ENCODE data around the gene PEPD.

Gene PEPD

DNA sequence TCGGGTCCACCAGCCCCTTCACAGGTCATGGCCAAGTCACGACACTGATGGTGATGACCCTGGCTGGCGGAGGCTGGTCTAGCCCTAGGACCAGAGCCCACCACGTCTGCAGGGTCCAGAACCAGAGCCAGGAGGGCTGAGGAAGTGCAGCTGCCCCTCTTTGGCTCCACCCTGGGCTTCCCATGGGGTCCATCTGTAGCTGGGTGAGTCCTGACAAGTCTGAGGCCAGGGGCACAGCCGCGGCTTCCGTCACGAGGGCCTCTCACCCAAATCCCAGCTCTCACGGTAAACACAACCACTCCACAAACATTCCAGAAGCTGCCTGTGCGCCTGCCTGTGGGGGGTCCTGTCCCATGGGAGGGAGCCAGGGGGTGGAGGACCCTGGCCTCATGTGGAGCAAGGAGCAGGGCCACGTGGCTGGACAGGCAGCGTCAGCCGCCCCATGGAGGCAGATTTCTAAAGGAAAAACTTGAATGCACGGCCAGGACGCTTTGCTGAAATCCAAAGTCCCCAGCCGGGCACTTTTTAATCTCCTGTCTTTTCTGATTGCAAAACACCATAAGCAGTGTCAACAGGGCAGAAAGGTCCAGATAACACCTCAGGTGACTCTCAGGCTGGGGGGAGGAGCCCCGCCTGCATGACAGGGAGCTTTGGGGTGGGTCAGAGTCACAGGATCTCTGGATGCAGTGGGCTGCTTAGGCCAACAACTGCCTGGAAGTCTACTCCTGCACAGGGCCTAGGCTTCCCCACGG, 118.2 kb downstream of the PEPD start:
- no peak for DNase-seq

DNA sequence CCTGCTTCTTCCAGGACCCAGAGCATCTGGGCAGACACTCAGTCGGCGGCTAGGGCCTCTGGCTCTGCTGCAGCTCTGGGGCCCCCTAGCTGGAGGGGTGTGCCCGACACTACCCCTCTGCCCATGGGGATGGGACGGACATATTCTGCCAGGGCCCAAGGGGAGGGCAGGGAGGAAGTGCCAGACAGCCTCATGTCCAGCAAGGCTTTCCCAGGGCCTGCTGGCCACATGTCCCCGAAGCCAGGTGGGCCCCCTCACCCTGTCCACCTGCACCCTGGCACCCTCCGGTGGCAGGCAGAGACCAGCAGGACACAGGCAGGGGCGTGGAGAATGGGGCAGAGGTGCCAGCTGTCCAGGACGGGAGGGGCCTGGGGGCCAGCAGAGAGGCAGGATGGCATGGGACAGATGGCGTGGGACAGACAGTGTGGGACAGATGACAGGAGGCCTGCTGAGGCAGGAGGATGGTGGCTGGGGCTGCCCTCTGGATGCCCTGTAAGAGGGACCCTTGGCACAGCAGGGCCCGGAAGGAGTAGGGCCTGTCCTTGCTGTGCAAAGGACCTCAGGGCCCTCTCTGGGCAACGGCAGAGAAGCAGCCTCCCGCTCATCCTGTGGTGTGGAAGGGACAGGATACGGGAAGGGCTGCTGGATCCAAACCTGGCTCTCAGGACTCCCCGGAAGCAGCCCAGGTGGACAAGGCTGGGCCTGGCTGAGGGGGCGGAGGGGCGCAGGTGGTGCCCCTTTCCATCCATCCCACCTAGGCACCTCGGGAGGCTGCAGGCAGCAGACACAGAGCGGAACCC, 119.0 kb downstream of the PEPD start:
- DNase-seq: no peak

DNA sequence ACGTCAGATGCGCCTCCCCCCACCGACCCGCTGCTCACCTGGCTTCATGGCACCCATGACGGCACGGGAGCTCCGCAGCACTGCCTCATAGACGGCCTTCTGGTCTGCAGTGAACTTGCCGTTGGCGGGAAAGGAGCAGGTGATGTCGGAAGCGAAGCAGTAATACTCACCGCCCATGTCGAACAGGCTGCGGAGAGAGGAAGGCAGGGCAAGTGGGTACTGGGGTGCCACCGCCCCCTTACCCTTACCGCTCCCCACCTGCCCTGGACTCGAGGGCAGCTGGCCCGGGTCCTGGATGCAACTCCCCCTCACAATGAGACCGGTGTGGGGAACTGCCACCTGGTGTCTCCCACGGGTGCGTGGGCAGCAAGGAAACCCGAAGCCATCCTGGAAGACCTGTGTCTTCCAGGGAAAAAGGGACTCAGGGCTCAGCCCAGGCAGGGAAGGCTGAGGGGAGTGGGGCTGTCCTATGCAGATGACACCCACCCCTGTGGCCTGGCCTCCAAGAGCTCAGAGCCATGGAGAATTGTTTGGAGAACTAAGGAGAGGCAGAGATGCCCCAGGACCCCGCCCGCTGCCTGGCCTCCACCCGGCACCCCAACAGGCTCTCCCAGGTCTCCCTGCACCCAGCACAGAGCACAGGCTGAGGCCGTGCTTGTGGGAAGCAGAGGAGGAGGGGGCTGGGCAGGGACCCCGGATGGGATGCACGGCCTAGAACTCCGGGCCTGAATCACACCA, 119.7 kb downstream of the PEPD start:
- no peak for DNase-seq

DNA sequence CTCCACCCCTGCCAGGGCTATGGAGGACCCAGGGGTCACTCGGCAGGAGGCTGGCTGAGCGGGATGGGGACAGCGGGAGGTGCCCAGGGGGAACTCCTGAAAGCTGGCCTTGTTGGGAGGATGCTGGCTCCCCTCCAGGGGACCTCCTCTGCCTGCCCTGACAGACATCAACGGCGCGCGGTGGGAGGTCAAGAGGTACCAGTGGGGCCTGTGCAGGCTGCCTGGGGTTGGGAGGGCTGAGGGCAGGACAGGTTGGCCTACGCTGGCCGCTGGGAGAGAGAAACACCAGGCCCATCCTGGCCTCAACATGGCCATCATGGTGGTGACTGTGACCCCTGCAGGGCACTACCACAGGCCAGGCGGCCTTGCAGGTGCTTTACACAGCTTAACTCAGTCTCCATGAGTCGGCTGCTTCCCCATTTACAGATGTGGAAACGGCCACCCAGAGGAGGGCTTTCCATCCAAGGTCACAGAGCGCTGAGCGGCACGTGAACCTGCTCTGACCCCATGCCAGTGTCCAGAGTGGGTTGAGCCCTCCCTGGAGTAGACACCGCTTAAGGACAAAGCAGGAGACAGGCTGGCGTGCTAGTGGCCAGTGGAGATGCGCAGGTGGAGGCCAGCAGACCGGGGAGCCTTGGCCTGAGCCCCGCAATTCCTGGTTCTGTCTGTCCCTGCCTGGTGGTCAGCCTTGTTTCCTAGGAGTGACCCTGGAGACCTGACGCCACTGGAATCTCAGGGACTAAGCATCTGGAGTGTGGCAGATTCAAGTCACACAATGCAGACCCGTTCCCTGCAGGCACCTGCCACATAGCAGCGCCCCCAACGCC, 120.5 kb downstream of the PEPD start:
- DNase-seq: no peak

DNA sequence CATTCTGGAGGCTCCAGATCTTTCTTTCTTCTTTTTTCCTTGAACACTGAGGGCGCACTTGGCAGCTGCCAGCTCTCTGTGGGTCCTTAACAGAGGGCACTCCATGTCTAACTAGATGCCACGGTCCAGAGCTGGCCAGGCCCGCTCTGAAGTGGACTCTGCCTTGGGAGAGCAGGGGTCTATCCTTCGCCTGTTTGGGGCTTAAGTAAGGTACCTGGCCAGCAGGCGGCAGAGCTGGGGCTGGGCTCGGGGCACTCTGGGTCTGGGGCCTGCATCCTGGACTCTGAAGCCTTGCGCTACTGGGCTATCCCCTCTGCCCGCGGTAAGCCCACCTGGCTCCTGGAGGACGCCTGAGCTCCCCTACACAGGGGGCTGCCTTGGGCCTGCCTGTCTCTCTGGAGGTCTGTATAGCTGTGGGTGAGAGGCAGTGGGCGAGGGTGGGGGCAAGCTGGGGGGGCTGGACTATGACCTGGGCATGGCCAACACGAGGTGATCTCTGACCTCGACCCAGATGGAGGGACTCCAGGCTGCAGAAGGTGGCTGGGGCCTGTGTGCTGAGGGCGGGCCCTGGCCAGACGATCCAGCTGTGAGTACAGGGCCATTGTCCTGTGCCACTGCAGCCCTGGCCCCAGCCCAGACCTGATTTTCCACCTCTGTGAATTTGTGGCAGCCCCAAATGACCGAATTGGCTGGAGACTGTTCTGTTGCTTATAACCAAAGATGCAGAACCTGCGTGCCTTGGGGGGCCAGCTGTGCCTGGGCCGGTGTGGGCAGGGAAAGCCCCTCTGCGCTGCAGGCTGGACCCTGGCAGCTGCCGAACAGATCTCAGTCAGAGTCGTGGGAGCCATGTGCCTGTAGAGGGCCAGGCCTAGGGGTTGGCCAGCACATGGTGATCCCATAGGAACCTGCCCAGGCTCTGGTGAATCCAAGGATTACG, 121.6 kb downstream of the PEPD start:
- no peak for DNase-seq

DNA sequence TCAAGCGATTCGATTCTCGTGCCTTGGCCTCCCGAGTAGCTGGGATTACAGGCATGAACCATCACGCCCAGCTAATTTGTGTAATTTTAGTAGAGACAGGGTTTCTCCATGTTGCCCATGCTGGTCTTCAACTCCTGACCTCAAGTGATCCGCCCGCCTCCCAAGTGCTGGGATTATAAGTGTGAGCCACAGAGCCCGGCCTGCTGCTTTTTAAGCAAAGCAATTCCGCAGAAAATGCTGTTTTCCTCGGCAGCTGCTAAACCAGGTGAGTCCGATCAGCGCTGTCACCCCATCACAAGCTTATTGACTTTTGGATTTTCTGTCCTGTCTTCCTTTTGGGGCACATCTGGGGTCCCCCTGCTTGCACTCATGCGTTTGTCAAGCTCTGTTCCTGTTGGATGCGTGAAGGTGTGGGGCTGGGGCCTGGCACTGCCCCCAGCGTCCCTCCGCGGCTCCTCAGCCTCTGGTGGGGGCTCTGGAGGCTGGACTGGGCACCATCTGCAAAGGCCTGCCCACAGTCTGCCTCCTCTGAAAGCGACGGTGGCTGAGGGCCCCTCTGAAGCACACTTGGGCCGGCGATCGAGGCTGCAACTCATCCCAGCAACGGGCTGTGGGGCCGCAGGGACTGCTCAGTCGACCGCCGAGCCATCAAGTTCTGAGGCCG, 122.4 kb downstream of the PEPD start:
- no peak for DNase-seq

DNA sequence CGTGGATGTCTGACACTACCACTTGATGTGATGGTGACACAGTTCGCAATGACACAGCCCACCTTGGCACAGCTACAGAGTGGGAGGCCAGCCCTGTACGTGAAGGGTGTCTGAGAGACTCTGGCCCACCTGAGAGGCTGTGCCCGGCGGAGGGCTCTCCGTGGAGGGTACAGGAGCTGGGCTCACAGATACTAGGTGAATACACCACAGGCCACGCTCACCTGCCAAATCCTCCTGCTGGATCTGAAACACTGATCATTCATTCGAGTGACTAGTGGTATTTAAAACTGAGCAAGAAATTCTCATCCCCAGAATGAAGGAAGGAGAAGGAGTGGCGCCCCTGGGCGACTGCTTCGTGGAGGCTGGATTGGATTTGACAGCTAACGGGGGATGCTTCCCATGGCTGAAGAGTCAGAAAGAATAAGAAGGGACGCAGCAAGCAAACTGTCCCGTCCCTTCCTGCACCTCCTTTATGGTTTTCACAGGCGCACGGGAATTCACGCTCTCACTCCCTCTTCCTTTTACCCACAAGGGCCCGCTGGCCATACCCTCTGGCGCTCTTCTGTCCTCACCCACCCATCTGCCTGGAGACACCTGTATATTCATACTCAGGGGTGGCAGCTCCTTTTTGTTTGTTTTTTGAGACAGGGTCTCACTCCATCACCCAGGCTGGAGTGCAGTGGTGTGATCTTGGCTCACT, 123.1 kb downstream of the PEPD start:
- DNase-seq: no peak

DNA sequence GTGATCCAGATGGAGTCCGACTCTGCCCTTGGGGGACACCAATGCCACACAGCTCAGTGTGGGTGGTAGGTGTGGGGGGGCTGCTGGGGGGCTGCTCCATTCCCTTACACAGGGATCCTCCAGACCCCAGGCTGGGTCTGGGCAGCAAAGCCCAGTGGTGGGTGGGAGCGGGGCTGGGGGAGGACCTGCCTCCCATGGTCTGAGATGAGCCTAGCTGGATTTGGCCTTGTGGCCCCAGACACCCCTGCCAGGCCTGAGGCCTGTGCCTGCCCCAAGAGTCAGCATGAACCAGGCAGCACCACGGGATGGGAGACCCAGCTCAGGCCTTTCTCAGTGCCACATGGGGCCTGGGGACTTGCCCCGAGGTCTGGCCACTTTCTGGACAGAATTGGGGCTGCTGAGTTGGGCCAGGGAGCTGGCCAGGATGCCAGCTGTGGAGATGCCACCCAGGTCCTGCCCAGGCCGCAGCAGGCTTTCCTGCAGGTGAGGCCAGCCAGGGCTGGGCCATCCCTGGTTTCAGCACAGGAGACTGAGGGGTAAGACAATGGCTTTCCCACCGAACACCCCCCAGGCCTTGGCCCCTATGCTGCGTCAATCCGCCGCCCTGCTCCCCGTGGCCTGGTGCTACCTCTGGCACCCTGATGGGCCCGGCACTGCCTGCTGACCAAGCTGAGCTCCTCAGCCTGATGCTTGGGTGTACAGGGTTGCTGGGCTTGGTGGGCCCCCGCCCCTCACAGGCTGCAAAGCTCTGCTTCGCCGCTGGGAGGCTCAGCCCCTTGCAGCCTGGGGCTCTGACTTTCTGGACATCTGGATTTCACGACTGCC, 123.8 kb downstream of the PEPD start:
- DNase-seq: no peak

DNA sequence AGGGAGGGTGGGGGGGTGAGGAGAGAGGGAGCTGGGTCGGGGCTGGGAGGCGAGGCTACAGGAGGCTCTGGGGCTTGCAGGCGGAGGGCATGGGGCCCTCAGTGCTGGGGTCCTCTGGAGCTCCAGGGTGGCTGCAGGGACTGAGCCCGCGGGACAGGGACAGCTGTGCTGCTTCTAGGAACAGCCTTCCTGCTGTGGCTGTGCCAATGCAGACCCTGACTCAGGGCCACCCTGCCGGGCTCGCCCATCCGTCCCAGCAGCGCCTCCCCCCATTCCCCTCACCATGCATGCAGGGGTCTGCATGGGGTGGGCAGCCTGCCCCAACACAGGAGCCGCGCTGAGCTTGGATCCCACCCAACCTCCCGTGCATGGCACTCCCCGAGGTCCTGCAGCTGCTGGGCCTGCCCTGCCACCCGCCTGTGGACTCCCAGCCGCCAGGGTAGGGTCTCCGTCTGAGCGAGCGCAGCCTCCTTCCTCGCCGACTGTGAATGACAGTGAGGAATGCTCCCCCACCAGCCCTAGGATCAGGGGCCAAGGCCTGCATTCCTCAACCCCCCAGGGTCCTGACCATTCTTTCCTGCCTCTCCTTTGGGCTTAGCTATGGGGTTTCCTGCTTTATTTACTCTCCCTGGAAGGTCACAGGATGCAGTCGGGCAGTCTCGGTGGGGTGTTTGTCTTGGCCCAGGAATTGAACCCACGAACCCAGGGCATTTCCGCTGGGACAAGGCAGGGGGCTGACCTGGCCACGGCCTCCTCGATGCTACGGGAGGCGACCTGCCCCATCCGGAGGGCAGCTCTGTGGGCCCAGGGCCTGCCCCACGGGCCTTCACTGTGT, 124.7 kb downstream of the PEPD start:
- no peak for DNase-seq

DNA sequence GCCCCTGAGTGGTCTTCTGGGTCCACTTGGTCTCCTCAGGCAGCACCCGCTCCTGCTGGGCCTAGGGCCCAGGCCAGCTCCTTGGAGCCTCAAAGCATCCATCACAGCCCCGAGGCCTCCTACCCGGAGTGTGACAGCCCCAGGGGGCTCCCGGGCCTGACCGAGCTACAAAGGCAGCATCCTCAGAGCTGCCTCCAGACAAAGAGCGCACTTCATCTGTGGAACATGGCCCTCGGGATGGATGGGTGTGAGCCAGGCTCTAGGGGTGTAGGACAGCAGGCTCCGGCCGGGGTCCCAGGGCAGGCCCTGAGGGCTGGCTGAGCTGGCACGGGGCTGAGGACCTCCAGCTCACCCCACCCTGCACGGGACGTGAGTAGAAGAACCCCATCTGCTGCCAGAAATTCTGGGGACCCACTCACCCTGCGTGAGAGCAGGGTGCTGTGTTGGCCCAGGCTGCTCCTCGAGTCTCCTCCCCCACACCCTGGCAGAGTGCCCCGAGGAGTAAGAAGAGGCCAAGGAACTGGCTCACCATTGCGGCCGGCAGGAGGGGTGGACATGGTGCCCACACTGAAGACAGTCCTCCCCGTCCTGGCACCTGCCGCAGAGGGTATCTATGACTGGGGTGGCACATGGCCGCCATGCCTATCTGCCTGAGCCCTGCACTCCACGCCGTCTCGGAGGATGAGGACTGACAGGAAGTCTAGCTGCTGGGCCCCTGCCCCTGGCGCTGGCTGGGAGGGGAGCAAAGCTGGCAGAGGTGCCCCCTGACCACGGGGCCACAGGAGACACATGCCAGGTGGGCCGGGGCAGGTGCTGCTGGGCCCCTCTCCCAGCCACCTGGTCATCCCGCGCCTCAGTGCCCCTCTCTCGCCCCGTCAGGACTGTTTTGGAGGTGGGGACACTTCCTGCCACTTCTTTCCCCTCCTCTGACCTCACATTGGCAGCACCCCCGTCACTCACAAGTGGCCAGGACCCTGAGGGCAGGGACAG, 125.7 kb downstream of the PEPD start:
- no peak for DNase-seq

DNA sequence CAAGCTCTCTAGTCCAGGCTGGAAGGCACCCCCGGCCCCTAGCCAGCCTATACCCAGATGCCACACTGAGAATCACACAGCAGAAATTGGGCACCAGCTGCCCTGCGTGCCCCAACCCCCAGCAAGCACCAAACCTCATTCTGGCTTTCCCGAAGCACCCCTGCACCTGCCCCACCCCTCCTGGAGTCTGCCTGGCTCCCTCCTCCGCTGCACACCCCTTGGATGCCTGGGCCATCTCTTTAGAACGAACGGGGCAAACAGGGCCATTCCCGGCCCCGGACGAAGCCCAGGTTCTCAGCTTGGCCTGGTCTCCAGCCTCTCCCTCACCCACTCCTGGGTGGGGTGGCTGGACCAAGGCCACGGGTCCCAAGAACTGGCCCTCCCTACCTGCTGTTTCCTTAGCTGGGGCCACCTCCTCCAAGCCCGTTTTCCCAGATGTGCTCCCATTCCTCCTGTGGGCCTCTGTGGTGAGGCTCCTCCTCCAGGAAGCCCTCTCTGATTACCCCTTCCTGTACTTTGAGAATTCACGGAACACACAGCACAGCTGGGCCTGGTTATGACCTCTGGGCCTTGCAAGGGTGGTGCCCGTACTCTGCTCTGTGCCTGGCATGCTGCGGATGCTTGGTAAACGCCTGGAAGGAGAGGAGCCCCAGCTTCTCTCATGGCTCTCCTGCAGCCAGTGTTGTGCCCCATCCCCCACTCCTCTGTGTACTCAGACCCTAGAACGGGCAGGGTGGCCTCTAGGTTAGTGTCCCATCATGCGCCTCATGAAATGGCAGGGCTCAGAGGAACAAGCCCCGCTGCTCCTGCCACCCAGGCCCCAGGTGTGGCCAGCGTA, 126.6 kb downstream of the PEPD start:
- no peak for DNase-seq

DNA sequence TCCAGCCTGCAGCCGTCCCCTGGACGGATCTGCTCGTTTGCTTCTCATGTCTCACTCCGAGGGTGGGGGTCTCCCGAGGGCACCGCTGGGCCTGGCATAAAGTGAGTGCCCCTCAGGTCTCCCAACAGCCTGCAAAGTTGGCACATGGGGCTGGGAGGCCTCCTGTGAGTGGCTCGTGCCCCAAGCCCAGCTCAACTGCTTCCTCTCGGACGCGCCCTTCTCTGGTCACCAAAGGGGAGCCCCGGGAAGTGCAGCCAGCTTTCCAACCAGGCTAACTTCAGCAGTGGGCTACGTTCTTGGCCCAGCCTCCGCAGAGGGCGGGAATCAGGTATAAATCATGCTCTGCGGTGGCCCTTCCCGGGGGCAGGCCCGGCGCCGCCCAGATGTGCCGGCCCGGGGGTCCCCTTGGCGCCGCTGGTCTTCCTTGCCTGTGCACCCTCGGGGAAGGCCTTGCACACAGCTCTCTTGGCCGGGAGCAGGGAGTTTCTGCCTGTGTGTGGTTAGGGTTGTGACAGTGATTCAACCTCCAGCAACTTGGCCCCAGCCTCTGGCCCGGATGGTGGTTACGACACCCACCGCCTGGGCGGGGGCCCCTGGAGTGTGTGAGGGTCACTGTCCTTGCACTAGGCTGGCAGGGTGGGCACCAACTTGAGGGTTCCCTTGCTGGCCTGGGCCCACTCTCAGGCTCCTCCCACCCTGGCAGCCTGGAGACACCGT, 127.4 kb downstream of the PEPD start:
- no peak for DNase-seq

DNA sequence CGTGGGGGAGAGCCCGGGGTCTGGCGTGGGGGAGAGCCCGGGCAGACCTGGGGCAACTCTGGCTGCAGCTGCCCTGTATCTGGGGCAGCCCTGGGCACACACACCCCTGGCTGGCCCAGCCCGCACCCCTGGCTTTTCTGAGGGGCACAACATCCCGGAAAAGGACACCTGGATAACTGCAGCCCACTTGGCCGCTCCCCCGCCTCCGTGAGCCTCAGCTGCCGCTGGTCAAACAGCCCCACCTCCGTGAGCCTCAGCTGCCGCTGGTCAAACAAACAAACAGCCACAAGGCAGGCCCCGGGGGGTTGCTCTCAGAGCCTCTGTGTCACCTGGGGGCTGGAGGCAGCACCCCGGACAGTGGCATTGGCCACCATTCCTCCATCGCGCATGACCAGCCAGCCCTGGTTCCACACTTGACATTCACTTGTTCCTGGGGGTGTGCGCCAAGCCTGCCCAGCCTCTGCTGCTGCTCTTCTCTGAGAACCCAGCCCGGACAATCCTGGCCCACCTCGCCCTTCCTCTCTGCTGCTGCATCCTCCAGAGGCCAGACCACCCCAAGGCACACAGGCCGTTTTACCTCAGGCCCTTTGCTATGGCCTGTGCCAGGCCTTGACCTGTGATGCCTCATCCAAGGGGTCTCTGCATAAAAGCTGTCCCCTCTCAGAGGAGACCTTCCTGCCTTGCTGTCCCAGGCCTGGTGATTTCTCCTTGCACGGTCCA, 128.1 kb downstream of the PEPD start:
- DNase-seq: no peak

DNA sequence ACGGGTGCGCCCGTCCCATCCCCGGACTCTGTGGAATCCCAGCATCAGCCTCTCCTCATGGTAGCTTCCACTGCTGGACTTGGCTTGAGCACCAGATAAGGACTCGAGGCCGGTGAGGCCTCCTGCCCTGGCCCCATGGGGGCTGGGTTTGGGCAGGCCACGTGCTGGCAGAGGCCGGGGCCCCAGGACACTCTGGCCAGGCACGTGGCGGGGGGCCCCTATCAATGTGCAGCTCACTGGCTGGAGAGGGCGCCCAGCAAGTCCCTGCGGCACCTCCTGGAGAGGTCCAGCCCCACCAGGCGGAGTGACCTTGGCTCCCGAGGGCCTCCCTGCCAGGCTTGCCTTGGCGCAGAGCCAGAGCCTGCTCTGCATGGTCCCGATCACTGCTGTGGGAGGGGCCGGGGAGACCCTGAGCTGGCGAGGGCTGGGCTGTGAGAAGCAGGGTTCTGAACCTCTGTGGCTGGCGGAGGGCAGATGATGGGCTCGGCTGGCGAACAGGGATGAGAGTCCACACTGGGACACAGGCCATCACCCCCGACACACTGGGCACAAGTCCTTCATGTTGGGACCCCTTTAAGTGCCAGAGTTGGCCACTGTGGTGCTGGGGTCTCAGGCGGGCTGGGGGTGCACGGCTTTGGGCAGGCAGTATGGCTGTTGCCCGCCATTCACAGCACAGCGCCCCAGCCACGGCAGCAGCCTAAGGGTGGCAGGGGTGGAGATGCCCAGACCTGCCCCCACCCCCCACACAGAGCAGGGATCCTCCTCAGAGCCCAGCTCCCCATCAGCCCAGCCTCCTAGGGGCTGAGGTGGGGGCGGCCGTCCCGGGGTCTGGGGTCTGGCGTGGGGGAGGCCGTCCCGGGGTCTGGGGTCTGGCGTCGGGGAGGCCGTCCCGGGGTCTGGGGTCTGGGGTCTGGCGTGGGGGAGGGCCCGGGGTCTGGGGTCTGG, 129.0 kb downstream of the PEPD start:
- no peak for DNase-seq

Measured in CD4-positive, alpha-beta T cell treated with Interleukin-12 subunit alpha and Interleukin-12 subunit beta, for 1 hour (primary cell).